Femur (tissue), 1 donor: ENCODE data around the gene PECR.

Source experiments
- DNase-seq: peaks from one replicate; pipeline ENCODE4 v3.0.0-alpha.2; 2017

The PECR gene

DNA sequence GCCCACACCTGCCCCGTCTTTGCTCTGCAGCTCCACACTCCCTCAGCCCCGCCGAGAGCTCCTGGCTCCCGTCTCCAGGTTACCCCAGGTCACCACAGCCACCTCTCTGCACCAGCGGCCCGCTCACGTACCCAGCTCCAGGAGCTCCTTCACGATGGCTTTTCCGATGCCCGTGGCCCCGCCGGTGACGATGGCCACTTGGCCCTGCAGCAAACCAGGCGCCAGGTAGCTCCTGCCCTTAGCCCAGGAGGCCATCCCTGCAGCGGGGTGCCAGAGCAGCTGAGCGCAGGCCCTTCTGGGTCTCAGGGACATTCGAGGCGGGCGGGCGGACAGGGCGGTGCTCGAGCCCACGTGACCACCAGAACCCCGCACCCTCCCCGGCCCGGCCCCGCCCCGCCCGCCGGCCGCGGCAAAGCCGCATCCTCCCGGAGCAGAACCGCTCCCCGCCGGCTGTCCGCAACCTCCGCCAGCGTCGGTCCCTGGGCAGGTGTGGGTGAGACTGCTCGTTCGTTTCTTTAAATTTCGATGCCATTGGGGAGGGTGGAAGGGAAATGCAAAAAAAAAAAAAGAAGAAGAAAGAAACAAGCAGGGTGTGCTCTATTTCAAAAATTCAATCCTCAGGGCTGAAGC is at the start of gene PECR, which contains the start of gene TMEM169:
Gene PECR, minus strand, starts transcription at position 323 of the 630 bp plus-strand sequence. Its CDS starts 68 bp downstream, at position 255.
Gene TMEM169, plus strand, starts transcription at position 433 of the 630 bp plus-strand sequence. CDS start 14,045 bp downstream, outside the sequence.
- peak; percentile 82 for DNase-seq

DNA sequence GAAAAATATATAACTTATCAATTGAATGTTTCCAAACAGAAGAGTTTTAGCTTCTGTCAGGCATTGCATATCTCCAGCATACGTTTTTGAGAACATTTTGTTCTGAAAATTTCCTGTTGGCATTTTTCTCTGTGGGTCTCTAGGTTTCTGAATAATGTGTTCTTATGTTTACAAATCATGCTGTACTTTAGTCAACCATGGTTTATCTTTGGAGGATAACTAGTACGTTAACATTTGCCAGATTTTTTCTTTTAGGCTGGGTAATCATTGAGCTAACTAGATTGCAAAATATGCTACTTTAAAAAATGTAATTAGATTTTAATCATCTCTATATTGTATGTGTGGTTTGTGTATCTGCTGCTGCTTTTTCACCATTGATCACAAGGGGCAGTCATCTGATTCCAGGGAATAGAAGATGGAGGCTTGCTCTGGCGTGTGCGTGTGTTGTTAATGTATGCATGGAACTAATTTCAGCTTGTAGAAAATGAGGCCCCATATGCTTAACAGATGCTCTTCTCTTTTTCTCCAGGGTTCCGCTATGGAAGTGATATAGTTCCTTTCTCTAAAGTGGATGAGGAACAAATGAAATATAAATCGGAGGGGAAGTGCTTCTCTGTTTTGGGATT is 48.9 kb upstream of the PECR start:
- DNase-seq: no peak

DNA sequence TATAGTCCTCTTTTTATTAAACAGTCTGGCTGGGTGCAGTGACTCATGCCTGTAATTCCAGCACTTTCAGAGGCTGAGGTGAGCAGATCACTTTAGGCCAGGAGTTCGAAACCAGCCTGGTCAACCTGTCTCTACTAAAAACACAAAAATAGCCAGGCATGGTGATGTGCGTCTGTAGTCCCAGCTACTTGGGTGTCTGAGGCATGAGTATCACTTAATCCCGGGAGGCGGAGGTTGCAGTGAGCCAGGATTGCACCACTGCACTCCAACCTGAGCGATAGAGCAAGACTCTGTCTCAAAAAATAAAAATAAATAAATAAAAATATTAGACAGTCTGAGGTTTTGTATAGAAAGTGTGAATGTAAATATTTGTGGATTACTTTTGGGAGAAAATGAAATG is 45.3 kb upstream of the PECR start:
- DNase-seq: no peak

DNA sequence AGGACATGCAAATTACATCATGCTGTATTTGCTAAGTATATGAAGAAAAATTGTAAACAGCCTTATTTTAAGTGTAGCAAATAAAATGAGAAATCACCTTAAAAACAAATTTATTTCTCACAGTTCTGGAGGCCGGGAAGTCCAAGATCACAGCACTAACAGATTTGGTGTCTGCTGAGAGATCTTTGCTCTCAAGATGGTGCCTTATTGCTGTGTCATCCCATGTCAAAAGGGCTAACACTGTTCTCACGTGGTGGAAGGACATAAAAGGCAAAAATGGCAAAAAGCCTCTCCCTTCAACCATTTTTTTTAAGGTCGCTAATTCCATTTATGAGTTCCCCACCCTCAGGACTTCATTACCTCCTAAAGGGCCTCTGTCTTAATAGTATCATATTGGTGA is 39.6 kb upstream of the PECR start:
- no peak for DNase-seq

DNA sequence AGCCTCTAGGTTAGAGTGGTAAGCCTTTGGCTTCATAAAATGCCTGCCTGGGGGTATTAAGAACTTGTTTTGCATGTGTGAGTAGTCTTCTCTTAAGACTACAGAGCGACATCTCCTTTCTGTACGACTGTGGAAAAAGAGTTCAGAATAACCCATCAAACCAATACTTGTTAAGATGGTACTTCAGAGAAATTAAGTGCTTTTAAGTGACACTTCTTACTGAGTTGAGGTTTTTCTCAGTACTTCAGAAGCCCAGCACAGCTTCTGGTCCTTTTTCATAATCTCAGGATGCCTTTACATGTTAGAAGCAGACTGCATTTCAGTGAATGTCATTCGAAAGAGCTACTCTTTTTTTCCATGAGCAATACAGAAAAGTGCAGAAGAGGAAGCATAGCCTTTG is 38.4 kb upstream of the PECR start:
- no peak for DNase-seq

DNA sequence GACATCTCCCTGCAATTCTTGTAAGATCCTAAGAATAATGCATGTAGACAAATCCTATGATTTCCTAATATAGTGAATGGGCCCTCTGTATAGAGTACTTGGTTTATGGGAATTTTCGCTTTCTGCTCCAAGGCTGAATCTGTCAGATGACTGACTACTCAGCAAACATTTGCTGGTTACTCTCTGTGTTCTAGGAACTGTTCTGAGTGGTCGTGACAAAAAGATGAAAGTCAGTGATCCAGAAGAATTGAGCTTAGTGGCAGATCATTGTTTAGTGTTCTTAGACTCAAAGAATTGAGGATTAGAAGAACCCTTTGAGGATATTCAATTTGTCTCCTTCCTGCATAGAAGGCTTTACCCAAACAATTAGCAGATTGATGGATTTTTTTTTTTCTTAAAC is 37.5 kb upstream of the PECR start:
- no peak for DNase-seq

DNA sequence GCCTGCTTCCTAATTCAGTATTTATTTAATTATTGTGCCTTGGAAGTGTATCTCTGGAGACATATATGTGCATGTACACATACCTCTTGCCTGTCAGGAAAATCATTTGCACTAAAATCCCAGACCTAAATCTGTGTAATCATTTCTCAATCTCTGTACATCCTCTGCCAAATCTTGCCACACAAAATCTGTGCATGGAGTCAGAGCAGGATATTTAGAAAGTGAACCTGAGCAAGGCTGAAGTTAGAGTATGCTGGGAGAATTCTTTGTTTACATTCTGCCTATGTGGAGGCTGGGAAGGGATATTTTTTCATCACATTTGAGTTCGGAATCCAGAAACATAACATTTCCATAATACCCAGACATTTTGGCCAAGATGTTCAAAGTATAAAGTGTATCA is 36.9 kb upstream of the PECR start:
- no peak for DNase-seq

DNA sequence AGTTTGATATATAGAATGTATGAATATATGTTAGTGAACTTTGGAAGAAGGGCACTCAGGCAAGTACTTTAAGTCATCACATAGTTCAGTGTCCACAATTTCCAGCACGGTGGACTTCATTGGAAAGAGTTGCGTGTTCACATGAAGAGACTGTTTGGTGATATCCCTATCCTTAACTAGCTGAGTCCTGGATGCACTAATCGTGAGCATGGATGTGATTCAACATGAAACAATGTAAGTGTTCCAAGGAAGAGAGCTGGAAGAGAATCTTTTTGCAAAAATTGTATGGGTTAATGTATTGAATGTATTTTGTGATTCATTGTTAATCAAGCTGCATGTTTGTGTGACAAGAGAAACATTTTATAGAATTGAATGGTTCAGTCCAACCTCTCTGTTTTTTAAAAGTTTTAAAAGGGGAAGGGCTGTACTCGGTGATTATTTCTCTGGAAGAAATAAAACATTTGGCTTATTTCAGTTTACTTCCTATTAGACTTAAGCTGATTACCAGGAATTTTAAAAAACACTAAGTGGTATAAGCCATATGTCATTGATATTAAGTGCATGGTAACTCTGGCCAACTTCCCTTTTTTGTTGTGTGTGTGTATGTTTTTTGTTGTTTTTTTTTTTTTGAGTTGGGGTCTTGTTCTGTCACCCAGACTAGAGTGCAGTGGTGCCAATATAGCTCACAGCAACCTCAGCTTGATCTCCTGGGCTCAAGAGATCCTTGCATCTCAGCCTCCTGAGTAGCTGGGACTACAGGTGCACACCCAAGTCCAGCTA is 36.1 kb upstream of the PECR start:
- DNase-seq: no peak

DNA sequence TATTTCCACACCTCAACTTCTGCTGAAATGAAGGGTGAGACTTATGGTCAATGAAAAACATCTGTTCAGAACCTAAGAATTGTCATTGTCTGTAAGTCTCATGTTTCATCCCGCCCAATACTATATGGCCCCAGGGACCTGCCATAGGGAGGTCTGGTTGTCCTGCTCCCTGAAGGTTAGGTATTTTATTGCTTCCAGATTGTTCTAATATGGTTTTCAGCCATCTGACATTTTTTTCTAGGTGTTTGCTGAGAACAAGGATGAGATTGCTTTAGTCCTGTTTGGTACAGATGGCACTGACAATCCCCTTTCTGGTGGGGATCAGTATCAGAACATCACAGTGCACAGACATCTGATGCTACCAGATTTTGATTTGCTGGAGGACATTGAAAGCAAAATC is 34.8 kb upstream of the PECR start:
- DNase-seq: no peak

DNA sequence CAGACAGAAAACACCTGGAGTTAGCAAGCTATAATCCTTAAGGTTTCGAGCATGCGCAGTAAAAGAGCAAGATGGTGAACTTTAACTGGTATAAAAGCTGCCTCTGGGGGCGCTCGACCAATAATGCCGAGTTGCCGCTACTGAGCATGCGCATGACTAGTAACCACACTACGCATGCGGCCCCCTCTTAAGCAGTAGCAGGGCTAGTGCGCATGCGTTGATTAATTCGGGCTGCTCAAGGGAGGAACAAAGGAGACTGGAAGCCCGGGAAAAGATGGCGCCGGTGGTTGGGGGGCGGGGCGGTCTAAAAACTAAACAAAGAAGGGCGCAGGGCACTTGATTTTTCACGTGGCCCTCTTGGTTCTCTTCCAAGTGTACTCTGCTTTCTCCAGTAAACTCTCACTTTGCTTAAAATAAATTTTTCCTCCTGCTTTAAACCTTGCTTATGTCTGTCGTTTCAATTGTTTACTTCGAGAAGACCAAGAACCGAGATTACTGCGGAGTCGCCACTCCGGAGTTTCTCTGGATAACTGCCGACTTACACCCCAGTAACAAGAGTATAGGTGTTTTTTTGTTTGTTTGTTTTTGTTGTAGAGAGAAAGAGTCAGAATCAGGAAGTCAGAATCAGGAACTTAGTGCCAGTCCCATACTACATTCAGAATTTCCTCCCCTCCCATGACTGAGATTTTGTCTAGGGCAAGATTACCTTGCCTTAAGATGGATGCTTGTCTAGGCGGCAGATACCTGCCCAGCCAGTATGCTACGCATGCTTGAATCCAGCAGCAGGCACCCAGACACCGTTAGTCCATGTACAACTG is 33.3 kb upstream of the PECR start:
- peak; percentile 99 for DNase-seq

DNA sequence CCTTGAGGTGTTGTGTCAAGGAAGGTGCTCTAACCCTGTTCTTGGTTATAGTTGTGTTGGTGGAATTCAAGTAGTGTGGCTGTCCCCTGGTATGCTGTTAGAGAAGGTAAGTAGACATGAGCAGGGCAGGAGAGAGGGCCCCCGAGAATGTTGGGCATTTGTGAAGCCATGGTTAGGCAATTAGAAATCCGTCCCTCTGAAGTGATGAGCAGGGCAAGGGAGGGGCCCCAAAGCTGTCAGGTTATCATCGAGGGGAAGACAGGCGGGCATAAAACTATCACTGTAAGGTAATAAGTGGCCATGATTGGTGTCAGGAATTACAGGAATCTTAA is 32.7 kb upstream of the PECR start:
- DNase-seq: no peak

DNA sequence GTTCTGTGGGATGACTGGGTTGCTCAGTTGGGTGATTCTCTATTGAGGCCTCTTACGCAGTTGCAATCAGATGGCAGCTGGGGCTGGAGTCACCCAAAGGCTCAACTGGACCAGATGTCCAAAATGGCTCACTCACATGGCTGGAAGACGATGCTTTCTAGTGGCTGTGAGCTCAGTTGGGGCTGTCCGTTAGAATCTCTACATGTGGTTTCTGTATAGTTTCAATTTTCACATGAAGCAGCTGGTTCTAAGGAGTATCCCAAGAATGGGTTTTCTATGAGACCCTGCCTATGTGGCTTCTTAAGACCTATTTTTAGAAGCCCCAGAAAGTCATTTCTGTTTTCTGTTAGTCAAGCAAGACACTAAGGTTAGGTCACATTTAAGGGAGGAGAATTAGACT is 32.0 kb upstream of the PECR start:
- DNase-seq: no peak

DNA sequence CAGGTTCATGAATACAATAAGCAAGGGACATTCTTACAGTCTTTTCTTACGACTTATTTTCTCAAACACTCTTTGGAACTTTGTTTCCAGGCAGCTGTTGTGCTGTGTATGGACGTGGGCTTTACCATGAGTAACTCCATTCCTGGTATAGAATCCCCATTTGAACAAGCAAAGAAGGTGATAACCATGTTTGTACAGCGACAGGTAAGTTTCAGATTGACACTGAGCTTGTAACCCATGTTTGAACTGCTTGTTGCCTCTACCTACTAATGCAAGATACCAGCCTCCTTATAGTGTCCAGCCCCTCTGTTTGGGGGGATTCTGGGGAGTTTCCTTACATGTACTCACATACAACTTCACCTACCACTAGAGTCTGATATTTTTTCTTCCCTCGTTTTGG is 31.3 kb upstream of the PECR start:
- no peak for DNase-seq

DNA sequence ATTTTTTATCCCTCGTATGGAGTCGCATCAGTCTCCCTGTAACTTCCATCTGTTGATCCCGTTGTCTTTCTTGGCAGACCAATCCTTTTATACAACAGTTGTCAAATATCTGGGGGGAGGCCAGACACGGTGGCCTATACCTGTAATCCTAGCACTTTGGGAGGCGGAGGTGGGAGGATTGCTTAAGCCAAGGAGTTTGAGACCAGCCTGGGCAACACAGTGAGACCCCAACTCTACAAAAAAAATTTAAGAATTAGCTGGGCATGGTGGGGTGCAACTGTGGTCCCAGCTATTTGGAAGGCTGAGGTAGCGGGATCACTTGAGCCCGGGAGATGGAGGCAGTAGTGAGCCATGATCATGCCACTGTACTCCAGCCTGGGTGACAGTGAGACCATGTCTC is 29.5 kb upstream of the PECR start:
- DNase-seq: no peak

DNA sequence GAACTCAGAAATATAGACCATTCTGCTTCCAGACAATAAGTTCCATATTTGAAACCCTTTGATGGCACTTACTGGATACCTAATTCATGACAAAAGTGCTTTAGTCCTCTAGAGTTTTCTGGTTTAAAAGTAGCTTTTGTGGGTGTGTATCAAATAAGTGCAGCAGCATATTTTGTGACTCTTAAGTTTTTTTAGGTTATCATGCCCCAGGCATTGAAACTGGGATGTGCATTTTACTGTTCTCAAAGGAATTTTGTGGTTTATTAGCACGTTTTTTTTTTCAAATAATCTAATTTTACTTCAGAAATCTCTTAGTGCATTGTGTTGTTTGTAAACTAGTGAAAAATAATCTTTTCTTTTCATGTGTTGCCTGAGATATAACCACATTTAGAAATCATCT is 29.0 kb upstream of the PECR start:
- no peak for DNase-seq

DNA sequence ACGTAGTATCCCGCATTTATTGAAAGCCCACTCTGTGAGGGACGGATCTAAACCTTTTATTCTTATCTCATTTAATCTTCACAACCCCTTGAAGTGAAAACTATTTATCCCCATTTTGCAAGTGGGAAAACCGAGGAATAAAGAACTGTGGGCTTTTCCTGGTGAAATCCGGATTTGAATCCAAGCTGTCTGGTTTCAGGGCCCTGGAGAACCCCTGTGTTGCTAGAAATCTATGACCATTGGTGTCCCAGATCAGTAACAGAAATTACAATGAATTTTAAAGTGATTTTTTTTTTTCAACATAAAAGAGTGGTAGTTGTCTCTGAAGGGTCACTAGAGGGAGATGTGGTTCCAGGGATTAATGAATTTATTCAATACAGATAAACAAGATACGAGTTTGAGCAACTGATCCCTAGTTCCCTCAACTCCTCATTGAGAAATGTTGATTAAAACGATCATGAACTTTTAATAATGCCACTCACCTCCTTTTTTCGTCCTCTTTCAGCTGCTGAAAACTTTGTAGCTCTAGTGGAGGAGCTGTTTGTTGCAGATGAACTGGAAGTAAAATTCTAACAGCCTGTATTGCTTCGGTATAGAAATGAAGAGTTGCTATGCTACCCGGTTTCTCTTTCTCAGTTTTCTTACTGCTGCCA is 28.5 kb upstream of the PECR start:
- no peak for DNase-seq

DNA sequence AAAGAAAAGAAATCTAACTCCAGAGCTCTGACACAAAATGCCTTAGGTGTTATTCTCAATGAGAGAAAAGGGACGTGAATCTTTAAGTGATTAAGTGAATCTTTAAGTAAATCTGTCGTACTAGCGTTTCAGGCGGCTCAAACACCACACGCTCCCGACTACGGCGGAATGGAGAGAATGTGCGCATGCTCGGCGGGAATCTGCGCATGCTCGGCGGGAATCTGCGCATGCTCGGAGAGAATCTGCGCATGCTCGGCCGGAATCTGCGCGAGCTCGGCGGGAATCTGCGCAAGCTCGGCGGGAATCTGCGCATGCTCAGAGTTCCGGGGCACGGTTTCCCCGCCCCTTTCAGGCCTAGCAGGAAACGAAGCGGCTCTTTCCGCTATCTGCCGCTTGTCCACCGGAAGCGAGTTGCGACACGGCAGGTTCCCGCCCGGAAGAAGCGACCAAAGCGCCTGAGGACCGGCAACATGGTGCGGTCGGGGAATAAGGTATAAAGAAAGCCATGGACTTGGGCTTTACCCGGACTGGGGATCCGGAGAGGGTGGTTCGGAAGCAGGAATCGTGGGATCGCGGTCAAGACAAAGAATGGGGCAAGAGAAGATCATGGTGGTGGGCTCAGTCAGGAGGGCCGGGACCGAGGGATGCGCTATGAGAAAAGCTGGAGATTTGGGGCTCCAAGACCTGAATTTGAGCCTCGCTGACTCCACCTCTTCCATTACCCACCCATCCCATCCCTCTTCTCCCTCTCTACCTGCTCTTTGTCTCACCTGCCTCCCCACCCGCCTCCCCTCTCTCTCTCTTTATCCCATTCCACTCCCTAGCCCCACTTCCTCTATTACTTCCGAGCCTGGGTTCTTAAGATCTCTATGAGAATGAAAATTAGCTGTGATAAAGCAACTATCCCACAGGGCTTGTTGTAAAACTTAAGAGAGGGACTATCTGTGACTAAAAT is 27.6 kb upstream of the PECR start, which contains the start of gene XRCC5:
Gene XRCC5, plus strand, starts transcription at position 382 of the 955 bp plus-strand sequence. Its CDS starts 89 bp downstream, at position 471.
- peak; percentile 99 for DNase-seq

DNA sequence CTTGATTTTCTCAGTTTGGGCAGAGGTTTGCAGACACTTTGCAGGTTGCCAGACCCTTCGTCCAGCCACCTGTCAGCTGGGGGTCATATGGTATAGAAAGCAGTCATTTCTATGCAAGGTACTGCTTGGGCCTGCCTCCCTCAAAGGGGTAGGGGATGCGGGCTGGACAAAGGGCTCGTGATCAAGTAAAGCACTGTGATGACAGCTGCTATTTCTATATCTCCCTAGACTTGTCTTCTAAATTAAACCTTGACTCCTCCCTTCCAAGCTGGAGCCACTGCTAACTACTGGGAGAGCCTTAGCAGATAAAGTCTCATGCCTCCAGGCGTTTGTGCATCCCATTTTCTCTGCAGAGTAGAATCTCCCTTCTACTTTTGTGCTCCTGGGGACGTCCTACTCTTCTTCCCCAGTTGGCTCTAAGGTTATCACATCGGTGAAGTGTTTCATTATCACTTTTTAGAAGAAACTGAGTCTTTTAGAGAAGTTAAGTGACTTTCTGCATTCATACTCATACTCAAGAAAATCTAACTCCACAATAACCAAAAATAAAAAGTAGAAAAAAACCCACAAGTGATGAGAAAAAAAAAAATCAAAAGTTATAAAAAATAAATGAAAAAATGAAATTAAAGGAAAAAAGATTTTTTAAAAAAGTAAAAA is 26.8 kb upstream of the PECR start:
- DNase-seq: no peak

DNA sequence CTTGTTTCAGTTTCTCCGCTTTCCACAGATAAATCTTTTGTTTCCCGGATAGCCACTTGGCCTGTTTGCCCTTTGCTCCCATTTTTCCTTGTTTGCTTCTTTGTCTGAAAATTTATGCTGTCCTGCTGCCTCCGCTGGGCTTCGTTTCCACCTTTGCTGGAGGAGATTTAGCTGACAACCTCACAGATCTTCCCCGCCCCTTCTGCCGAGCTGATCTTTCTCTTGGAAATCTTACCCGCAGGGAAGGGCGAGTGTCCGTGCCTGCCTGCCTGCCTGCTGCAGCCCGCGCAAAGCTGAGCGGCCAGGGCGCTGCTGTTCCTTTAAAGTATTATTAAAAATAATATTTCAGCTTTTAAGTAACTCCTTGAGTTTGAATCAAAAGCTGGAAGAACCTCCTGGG is 26.2 kb upstream of the PECR start:
- DNase-seq: no peak

DNA sequence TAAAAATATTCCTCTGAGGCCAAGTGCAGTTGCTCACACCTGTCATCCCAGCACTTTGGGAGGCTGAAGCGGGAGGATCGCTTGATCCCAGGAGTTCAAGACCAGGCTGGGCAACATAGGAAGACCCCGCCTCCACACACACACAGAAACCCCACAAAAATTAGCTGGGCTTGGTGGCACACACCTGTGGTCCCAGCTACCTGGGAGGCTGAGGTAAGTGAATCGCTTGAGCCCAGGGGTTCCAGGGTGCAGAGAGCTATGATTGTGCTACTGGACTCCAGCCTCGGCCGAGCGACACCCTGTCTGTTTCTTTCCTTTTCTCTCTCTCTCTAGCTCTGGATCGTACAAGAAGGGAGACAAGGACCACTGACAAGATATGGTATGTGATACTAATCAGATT is 25.7 kb upstream of the PECR start:
- DNase-seq: no peak

DNA sequence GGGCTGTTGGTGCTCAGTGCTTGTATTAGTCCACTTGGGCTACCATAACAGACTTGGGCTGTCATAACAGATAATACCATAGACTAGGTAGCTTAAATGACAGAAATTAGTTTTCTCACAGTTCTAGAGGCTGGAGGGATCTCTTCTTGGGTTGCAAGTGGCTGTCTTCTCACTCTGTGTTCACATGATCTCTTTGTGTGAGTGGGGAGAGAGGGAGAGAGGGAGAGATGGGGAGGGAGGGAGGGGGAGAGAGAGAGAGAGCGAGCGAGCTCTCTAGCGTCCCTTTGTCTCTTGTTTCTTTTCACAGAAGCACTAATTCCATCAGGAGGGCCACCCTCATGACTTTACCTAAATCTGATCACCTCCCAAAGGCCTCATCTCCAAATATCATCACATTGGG is 23.1 kb upstream of the PECR start:
- DNase-seq: no peak
